Measurements from ENCODE around the gene KRT10.
A peak's percentile ranks its signal among the peaks of the same experiment; 100 is the strongest.

Gene KRT10

DNA sequence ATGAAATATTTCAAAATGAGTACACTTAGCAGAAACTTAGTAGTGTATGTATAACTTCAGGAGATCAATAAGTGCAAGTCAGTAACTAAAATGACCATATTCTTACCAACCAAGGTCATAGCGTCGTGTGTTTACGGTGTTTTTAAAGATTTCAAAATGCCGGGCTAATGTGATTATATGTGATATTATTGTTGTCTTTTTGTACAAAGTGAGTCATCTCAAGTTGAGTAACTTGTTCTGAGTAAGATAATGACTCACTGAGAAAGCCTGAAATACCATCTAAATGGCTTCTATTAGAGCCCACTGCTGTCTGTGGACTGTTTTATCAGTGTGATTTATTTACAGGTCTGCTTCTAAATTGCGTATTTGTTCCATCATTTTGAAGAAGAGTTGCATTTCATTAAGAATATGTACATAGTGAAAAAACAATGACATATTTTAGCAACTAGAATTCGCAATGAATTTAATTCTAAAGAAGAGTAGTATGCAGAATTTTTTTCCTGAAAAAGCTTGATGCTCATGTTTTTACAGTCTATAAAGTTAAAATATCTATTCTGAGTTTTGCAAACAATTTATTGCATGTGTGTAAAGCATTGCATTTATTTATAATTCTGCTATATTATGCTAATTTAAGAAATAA is 31.9 kb upstream of the KRT10 start (continued):
- TF ChIP-seq ZFP3 (tag by site-specific recombination; IDR thresholded peaks at IDR 0.05; ENCODE audit: low read depth): no peak
- peak; percentile 51 for TF ChIP-seq SCRT2 (tag by site-specific recombination; IDR thresholded peaks at IDR 0.05)
- TF ChIP-seq ZNF391 (tag by site-specific recombination; IDR thresholded peaks at IDR 0.05; ENCODE audit: borderline replicate concordance, low read depth): 0 out of 2 replicates have a peak, but pooled peaks have one; percentile 20
- TF ChIP-seq ZEB2 (tag by site-specific recombination; IDR thresholded peaks at IDR 0.05): peak; percentile 90
- TF ChIP-seq ZNF629 (tag by site-specific recombination; IDR thresholded peaks at IDR 0.05): peak; percentile 84
- TF ChIP-seq OVOL3 (tag by site-specific recombination; IDR thresholded peaks at IDR 0.05): no peak
- TF ChIP-seq, protein P1, sequence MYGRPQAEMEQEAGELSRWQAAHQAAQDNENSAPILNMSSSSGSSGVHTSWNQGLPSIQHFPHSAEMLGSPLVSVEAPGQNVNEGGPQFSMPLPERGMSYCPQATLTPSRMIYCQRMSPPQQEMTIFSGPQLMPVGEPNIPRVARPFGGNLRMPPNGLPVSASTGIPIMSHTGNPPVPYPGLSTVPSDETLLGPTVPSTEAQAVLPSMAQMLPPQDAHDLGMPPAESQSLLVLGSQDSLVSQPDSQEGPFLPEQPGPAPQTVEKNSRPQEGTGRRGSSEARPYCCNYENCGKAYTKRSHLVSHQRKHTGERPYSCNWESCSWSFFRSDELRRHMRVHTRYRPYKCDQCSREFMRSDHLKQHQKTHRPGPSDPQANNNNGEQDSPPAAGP (tag by site-specific recombination; IDR thresholded peaks at IDR 0.05): peak; percentile 37; the same call in 1 of the 2 replicates
- TF ChIP-seq SP3 (tag by site-specific recombination; IDR thresholded peaks at IDR 0.05): 0 out of 2 replicates have a peak, but pooled peaks have one; percentile 18
- TF ChIP-seq GLIS2 (tag by site-specific recombination; IDR thresholded peaks at IDR 0.05): no peak
- no peak for TF ChIP-seq ZNF626 (tag by site-specific recombination; IDR thresholded peaks at IDR 0.05)
- TF ChIP-seq ZNF239 (tag by site-specific recombination; IDR thresholded peaks at IDR 0.05): no peak
- TF ChIP-seq ZNF184 (tag by site-specific recombination; IDR thresholded peaks at IDR 0.05): peak; percentile 86
- no peak for TF ChIP-seq ZNF157 (tag by site-specific recombination; IDR thresholded peaks at IDR 0.05)
- no peak for TF ChIP-seq REPIN1 (tag by site-specific recombination; IDR thresholded peaks at IDR 0.05; ENCODE audit: low read depth)
- TF ChIP-seq, protein P2, sequence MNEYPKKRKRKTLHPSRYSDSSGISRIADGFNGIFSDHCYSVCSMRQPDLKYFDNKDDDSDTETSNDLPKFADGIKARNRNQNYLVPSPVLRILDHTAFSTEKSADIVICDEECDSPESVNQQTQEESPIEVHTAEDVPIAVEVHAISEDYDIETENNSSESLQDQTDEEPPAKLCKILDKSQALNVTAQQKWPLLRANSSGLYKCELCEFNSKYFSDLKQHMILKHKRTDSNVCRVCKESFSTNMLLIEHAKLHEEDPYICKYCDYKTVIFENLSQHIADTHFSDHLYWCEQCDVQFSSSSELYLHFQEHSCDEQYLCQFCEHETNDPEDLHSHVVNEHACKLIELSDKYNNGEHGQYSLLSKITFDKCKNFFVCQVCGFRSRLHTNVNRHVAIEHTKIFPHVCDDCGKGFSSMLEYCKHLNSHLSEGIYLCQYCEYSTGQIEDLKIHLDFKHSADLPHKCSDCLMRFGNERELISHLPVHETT (tag by site-specific recombination; IDR thresholded peaks at IDR 0.05): peak; percentile 84
- peak; percentile 60; the same call in 1 of the 2 replicates for TF ChIP-seq GLI2 (tag by site-specific recombination; IDR thresholded peaks at IDR 0.05; ENCODE audit: borderline replicate concordance, low read depth)
- TF ChIP-seq ZNF112 (tag by site-specific recombination; IDR thresholded peaks at IDR 0.05): no peak
- TF ChIP-seq ZNF660 (tag by site-specific recombination; IDR thresholded peaks at IDR 0.05): peak; percentile 80
- no peak for TF ChIP-seq ZBTB1 (tag by site-specific recombination; IDR thresholded peaks at IDR 0.05)
- peak; percentile 38; the same call in 1 of the 2 replicates for TF ChIP-seq ZNF394 (tag by site-specific recombination; IDR thresholded peaks at IDR 0.05; ENCODE audit: borderline replicate concordance)
- peak; percentile 69 for TF ChIP-seq ZSCAN23 (tag by site-specific recombination; IDR thresholded peaks at IDR 0.05)
- no peak for TF ChIP-seq ZNF433 (tag by site-specific recombination; IDR thresholded peaks at IDR 0.05; ENCODE audit: low read depth)
- TF ChIP-seq KLF8 (tag by site-specific recombination; IDR thresholded peaks at IDR 0.05): peak; percentile 57; the same call in 1 of the 2 replicates
- no peak for TF ChIP-seq ZNF274 (IDR thresholded peaks at IDR 0.05; ENCODE audit: low read length)
- no peak for TF ChIP-seq ZNF274 (tag by site-specific recombination; IDR thresholded peaks at IDR 0.05; ENCODE audit: borderline replicate concordance)
- TF ChIP-seq ZNF302 (tag by site-specific recombination; IDR thresholded peaks at IDR 0.05; ENCODE audit: low read depth): no peak
- TF ChIP-seq ZNF16 (tag by site-specific recombination; IDR thresholded peaks at IDR 0.05; ENCODE audit: low read depth): no peak
- TF ChIP-seq TCF7L2 (IDR thresholded peaks at IDR 0.05; ENCODE audit: borderline replicate concordance, low read depth, low read length): no peak
- TF ChIP-seq ZNF843 (tag by site-specific recombination; IDR thresholded peaks at IDR 0.05): 0 out of 2 replicates have a peak, but pooled peaks have one; percentile 27
- no peak for TF ChIP-seq ZNF529 (tag by site-specific recombination; IDR thresholded peaks at IDR 0.05; ENCODE audit: insufficient replicate concordance)
- no peak for TF ChIP-seq ZNF670 (tag by site-specific recombination; IDR thresholded peaks at IDR 0.05; ENCODE audit: low read depth)
- TF ChIP-seq SP7 (tag by site-specific recombination; IDR thresholded peaks at IDR 0.05): peak; percentile 87
- TF ChIP-seq, protein P3, sequence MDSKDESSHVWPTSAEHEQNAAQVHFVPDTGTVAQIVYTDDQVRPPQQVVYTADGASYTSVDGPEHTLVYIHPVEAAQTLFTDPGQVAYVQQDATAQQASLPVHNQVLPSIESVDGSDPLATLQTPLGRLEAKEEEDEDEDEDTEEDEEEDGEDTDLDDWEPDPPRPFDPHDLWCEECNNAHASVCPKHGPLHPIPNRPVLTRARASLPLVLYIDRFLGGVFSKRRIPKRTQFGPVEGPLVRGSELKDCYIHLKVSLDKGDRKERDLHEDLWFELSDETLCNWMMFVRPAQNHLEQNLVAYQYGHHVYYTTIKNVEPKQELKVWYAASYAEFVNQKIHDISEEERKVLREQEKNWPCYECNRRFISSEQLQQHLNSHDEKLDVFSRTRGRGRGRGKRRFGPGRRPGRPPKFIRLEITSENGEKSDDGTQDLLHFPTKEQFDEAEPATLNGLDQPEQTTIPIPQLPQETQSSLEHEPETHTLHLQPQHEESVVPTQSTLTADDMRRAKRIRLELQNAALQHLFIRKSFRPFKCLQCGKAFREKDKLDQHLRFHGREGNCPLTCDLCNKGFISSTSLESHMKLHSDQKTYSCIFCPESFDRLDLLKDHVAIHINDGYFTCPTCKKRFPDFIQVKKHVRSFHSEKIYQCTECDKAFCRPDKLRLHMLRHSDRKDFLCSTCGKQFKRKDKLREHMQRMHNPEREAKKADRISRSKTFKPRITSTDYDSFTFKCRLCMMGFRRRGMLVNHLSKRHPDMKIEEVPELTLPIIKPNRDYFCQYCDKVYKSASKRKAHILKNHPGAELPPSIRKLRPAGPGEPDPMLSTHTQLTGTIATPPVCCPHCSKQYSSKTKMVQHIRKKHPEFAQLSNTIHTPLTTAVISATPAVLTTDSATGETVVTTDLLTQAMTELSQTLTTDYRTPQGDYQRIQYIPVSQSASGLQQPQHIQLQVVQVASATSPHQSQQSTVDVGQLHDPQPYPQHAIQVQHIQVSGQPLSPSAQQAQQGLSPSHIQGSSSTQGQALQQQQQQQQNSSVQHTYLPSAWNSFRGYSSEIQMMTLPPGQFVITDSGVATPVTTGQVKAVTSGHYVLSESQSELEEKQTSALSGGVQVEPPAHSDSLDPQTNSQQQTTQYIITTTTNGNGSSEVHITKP (tag by site-specific recombination; IDR thresholded peaks at IDR 0.05): no peak

Data from HEK293 (cell line).